GM18907 (cell line): ENCODE measurements around the gene PLCH1.

Experiments used
- ATAC-seq: cut with Tn5 transposase; IDR thresholded peaks from one replicate; pipeline ENCODE4 v1.9.1; 2021; ENCODE audit warnings: mild to moderate bottlenecking, moderate library complexity; ENCODE audit not compliant: unreplicated experiment

Gene PLCH1

DNA sequence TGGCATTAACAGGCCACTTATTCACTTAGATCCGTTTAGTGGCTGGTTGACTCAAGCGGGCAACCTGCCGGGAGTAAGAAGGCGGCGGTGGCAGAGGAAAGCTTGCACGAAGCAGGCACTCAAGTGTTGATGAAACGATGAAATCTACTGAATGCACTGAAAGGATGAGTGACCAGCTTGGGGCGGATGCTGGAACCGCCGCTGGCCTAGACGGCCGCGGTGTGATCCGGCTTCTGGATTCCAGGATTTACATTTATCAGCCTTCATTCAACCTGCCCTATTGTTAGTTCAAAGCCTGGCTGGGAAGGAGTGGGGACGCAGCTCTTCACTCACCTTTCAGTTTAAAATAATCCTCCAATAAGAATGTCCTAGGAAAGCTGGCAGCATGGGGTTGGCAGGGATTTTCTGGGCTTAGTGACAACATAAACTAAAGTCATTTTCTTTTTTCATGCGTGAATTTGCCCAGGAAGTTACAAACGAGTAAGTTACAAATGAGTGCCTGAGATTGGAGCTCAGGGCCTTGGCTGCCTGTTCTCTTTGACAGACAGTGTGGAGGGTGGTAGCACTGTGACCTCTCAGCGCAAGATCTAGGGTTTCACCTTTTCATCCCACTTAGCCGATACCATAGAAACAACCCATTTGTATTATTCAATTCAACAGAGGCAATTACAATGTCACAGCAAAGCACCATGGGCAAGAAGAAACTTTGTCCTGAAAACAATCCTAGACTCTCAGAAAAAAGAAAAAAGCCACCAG, 1.1 kb upstream of the PLCH1 start:
- ATAC-seq = no peak

DNA sequence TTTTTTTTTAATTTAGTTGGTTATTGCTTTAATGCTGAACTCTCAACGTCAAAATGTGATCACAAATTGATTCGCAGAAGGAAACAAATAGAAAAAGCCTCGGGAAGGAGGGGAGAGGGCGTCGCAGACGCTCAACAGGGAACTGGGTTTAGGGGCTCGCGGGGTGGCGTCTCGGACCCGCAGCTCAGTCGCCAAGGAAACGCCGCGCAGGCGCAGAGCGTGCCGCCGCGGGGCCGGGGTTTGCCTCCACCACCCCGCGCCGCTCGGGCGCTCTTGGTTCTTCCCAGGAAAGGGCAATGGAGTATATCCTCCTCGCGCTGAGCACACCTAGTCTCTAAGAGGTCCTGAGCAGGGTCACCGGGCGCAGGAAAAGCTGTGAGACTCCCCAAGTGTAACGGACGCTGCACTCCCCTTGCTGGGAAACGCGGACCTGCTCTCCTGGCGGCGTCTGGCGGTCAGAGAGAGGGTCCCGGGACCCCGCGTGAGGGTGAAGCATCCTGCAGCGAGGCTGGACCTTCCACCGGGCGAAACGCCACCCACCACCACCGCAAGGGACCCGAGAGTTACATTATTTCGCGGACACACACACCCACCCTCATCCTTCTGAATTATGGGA, 753 bp downstream of the PLCH1 start:
- ATAC-seq = peak; percentile 50

DNA sequence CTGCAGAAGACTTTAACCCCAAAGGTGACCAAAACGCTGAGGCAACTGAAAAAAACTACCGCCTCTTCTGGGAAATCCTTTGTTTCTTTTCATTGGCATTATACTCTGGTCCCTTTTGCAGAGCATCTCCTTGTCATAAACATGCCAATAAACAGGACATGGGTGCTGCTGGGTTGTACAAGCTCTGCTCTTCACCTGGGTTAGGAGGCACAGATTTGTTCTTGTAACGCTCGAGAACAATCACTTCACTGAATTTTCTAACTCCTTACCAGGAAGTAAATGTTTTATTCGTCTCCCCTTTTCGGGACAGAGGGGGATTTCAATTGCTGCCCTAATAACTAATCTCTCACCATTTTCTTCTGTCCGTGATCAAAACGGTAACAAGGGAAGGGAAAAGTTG, 1.3 kb downstream of the PLCH1 start:
- ATAC-seq = no peak

DNA sequence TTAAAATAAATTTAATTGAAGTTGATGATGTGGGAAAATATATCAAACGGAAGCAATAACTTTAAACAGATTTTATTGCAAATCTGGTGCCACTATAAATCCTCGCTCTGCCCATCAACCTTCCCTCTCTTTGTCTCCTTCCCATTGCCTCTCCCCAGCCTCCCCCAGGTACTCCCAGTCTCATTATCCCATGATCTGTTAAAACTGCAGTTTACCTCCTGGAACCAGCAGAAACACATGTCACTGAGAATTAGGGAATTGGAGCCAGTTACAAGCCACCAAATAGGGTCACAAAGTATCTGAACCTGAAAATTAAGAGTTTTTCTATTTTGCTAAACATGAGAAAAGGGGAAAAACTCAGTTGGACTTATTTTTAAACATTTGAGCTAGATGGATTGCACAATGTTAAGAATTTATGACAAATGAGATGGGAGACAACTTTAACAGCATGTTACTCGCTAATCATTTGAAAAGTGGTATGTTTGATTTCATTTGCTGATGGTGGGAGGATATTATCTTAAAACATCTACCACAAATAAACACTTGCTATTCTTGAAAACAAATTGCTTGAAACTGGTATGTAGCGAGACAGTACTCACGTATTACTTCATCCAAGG, 2.4 kb downstream of the PLCH1 start:
- no peak for ATAC-seq

DNA sequence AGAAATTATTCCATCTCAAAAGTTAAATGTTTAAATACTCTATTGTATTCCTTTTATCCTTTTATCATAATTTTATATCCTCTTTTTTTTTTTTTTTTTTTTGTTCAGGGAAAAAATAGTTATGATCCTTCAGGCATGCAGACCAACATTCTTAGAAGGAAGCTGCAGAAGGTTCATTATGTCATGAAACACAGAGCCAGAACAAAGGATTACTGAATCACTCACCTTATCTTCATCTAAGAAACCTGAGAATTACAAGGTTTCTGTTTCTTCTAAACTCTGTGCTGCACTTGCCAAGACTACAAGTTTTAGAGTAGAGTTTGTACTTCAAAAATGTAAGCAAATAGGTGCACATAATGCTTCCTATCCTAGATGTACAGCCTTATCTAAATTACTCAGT, 3.3 kb downstream of the PLCH1 start:
- ATAC-seq = no peak

DNA sequence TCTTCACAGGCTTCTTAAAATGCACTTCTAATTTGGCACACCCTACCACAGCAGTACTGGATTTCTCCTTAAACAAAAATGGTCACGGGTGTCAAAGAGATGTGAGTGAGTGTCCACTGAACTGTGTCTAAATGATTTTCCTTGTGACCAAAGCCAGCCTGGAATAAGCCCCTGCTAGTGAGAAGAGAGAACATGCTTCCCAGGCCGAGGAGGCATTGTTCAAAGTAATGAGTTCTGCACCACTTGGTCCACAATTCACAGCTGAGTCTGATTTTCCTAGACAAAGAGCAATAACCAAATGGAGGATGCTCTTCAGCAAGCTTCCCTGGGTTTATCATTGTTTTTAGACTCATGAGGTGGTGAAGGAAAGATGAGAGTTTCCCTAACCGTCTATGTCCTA, 3.8 kb downstream of the PLCH1 start:
- no peak for ATAC-seq

DNA sequence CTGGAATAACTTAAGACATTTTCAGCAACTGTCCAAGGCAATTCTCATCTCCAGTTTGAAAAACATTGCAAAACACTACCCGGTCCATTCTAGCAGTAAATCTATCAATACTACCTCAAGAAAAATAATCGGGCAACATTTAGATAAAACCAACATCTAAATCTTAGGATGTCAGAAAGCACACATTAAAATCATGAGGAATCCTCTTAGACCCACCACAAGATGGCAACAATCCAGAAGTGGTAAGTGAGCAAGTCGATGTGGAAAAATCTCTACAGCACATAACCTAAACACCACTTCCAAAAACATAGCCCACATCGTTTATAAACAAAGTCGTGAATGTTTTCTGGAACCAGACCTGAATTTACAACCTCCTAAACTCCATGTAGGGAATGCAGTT, 5.7 kb downstream of the PLCH1 start:
- no peak for ATAC-seq

DNA sequence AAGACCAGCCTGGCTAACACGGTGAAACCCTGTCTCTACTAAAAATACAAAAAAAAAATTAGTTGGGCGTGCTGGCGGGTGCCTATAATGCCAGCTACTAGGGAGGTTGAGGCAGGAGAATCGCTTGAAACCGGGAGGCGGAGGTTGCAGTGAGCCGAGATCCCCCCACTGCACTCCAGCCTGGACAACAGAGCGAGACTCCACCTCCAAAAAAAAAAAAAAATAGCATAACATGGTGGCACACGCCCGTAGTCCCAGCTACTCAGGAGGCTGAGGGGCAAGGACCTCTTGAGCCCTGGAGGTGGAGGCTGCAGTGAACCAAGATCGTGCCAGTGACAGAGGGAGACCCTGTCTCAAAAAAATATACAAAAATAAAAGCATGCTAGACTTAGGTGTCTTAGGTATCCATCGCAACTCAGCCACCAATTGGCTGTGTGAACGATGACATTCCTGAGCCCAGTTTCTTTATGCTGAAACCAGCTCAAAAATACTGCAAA, 6.2 kb downstream of the PLCH1 start:
- ATAC-seq = no peak

DNA sequence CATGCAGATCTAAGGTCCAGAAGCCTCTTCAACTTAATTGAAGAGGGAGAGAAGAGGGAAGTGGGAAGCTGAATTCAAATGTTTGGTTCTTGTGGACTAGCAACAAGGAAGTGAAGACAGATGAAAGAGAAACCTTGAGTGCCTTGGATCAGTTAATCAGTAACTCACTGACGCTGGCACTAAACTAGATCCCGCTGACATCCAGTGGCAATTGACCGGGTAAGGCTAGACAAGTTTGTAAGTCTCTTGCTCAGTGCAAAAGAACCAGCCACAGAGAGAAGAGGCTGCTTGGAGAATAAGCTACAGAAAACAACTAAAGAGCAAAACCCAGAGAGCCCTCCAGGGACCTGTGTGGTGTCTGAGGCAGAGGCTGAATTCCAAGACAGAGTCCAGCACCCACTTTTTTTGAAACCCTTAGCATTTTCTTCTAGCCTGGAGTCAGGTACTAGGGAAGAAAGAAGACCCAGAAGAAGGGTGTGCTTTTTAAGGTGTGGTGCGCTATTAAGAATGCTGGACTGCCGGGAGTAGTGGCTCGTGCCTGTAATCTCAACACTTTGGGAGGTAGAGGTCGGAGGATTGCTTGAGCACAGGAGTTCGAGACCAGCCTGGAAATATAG, 6.9 kb downstream of the PLCH1 start:
- ATAC-seq = peak; percentile 99

DNA sequence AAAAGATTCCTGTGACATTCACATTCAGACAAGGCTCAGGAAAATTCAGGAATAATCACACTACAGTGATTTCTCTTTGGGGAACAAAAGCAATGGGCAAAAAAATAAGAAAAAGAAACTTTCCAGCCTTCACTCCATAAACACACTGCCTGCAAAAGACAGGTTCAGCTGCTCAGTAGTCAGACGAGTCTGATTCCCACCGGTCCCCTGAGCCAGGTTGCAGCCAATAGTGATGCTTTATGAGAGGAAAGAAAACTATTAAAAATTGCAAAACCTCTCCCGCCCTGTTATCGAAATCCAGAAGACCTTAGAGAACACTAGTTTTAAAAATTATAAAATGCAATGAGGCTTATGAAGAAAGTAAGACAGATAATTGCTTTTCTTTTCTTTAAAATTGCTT, 8.5 kb downstream of the PLCH1 start:
- ATAC-seq = no peak

DNA sequence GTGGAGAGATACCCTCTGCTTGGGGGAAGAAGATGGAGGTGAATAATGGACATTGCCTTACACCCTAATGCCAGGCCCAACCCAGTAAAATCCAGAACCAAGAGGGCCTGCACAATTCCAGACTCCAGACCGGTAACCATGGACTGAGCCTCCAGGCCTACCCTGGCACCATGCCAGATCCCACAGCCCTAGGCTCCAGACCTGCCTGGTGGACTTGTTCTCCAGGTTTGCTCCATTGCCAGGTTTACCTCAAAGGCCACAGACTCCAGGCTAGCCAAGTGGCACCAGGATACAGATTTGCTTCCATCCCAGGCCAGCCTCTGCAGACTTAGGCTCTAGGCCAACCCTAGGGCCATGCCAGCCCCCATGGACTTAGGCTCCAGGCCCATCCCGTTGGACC, 14.0 kb downstream of the PLCH1 start:
- no peak for ATAC-seq

DNA sequence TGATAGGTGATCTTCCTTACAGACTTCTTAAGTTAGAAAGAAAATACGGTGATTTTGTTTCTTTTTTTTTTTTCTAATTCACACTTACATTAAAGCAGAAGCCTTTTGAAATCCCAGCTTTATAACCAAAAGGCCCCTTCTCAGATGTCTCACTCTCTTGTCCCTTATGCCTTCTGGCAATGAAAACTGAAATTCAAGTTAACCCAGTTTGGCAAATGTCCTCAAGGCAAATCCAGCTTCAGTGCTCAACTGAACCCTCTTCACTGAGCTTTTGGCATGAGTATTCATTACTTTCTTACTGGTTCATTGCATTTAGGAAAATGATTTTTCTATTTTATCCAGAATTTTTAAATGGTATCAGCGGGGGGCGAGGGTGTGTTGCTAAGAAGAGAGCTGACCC, 17.0 kb downstream of the PLCH1 start:
- no peak for ATAC-seq

DNA sequence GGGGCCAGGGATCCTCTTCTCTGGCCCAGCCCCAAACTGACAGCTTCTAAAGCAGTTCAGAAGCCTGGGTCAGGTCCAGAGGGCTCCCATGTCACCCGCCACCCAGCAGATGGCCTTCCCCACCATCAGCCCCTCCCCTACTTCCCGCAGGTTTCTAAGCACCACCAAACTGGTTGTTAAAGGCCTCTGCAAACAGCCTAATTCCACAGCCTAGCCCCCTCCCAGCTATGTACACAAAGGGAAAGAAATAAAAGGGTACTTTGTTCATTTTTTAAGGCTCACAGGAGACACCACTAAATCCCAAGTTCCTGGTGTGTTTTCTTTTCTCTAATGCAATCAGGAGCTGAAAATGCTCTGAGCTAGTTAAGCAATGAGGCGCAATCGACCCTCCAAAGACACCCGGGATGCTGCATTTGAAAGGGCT, 30.6 kb downstream of the PLCH1 start:
- ATAC-seq = no peak

DNA sequence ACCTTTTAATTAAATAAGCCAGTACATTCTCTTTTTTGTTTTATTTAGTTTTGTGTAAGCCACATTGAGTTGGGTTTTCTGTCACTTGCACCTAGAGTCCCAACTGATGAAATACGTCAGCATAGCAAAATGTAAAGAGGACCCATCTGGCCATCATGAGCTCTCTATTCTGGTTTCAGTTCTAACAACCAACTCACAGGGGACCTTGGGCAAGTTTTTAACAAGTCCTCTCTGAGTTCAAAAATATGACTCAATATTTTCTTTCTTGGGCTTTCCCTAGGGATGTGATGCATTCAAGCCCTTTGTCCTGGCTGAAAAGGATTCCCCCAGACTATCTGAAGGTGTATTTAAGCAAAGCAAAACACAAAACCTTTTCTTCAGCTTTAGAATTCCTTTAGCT, 32.9 kb downstream of the PLCH1 start:
- ATAC-seq = peak; percentile 96

DNA sequence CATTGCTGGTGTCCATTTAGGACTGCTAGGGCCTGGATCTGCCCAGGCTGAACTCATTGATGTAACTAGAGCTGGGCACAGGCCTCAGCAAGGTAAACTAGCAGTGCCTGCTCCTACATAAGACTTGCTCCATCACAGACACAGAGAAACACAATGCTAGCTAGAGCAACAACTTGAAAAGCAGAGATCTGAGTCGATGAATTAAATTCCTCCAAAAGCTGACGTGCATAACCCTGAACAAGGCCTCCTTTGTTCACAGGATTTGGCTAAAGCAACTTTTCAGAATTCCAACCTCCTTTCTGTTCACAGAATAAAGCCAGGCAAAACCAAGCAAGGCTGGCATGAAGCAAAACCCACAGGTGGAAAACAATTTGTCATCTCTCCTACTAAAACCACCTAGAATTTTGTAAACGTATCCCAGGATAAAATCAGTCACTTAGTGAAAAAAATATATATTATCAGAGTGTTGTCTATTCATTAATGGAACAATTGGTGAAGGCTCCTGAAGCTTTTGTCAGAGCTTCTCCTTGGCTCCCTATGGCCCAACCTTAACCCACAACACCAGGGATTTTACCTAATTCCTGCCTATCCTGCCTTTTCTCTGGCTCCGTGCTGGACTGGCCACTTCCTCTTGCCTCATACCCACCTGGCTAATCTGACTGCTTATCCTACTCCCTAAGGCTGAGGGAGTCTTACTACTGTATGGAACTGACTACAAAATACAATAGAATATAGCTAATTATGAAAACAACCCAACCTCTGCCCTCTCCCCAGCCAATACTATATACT, 39.9 kb downstream of the PLCH1 start:
- ATAC-seq = no peak

DNA sequence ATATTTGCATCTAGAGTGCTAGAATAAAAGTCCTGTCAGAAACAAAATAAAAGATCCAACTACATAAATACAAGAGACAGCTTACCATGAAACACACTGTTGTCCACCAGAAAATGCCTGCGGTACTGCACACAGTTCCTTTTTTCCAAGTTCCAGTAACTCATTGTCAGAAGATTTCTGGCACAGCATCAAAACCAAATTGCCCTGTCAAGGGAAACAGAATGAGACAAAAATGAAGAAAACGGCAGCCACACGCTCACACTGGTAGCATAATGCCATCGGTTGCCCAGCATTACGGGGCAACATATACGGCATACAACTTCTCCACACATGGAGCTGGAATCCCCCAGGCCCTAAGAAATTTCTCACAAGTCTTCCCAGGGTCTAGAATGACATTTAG, 40.8 kb downstream of the PLCH1 start:
- no peak for ATAC-seq

DNA sequence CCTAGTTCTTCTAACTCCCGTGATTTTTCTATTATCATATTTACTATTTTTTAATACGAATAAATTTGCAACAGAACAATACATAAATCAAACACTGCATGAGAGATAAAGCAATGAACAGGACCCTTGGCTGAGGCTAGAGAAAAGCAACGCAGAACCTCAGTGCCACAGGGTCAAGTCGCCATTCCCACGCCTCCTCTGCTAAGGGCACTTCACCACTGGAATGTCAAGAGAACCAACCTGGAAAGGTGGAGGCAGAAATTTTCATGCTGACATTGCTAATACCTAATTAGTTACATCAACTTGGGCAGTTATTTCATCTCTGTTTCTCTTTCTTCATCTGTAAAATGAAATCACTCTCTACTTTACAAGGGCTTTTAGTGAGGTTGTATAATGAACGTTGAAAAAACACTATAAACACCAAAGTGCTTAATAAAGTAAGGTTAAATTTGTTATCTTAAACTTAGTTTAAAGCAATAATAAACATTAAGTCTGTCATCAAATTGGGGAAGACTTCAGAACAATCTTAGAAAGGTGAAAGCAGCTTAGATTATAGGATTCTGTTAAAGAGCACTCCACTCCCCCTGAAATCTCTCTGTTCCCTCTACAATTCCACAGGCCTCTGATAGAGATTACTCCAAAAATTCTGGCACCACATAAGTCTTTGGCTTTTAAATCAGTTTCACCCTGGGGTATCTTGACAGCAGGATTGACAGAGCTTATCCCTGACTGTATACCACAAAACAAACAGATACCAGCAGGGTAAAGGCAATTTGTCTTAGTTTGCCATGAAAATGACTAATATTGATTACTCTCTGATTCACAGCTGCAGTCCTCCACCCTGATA, 41.9 kb downstream of the PLCH1 start:
- ATAC-seq = no peak

DNA sequence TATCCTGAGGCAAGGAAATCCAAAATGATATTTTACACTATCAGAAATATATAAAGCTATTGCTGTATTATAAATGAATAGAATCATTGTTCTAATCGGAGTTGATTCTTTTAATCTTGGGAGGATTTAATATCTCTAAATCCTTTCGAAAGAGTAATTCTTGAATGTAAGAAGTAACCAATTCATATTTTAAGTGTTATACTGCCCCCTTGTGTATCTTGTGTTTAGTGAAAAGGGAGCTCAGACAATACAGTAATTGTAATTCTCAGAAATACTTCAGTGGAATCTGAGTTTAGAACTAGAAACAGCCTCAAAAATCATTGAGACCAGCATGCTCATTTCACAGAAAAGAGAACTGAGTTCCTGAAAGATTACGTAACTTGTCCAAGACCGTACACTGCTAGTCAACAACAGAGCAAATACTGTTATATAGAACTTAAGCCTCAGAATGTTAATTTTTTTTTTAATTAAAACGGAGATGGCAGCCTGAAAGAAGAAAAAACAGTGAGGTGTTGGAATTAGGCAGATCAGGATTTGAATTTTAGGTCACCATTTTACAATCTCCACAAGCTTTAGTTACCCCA, 42.9 kb downstream of the PLCH1 start:
- ATAC-seq = peak; percentile 72

DNA sequence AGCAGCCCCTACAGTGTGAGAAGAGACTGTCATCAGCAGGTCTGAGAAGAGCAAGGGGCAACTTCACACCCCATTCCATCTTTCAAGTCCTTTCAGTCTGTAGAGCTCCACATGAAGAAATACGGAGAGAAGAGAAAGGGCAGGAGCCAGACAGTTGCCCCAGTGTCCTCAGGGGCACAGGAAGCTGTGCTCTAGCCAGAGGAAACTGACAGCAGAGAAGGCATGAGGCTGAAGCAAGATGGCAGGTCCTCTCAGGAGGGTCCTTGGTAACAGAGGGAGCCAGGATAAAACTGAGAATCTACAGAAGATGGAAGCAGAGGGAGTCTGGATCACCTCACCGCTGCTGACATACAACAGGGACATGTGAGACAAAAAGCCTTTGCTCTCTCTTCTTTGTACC, 47.3 kb downstream of the PLCH1 start:
- no peak for ATAC-seq

DNA sequence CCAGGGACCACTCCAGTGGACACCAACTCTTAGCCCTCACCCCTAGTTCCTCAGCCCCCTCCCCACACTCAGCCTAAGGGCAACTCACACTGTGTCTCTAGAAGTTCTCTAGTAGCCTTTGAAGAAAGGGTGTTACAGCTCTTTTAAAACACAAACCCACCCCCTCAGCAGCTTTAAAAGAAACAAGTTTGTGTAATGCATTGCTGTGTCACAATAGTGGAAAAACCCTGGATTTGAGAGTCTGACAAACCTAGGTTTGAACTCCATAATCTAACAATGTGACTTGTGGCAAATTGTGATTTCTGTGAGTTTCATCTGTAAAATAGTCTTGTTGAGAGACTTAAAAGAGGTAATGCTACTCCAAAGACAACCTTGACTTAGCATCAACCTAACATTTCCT, 54.0 kb downstream of the PLCH1 start:
- no peak for ATAC-seq
